GM23338 (cell line): ENCODE results near the gene TNFRSF12A. TPM values are rescaled to one million over a fixed set of nuclear protein-coding genes. Genes with fewer than 3 reads are reported as not detected.

ENCODE experiments used
- ATAC-seq: fragments of 200-7000 bp; cut with Tn5 transposase; 3 replicates; pipeline ENCODE4 v1.9.1; 2020
- DNase-seq: peaks from one replicate; pipeline ENCODE4 v3.0.0-alpha.2; 2015; ENCODE audit warnings: low spot score
- H2AFZ ChIP-seq: fragments of 200-600 bp; sonication (generic); 2 replicates; pipeline ENCODE4 v1.8.0; 2016; ENCODE audit warnings: antibody characterized with exemption, mild to moderate bottlenecking, moderate library complexity
- H3F3A ChIP-seq: fragments of 200-600 bp; sonication (generic); replicated peaks from 2 replicates; pipeline ENCODE4 v1.8.0; 2017; ENCODE audit warnings: antibody characterized with exemption, mixed run types, low read depth
- H3K27ac ChIP-seq: fragments of 200-600 bp; sonication (generic); 2 replicates; pipeline ENCODE4 v1.6.1; 2016; ENCODE audit warnings: low read depth
- H3K27me3 ChIP-seq: fragments of 200-600 bp; sonication (generic); 2 replicates; pipeline ENCODE4 v1.8.0; 2016; ENCODE audit warnings: mild to moderate bottlenecking, mixed run types, moderate library complexity; ENCODE audit not compliant: insufficient read depth
- H3K36me3 ChIP-seq: fragments of 200-600 bp; sonication (generic); 2 replicates; pipeline ENCODE4 v1.8.0; 2016; ENCODE audit warnings: mild to moderate bottlenecking; ENCODE audit not compliant: insufficient read depth
- H3K4me1 ChIP-seq: fragments of 200-600 bp; sonication (generic); 2 replicates; pipeline ENCODE4 v1.8.0; 2016; ENCODE audit warnings: mild to moderate bottlenecking, moderate library complexity; ENCODE audit not compliant: insufficient read depth
- H3K4me2 ChIP-seq: fragments of 200-600 bp; sonication (generic); 2 replicates; pipeline ENCODE4 v1.7.1; 2017; ENCODE audit warnings: mixed run types
- H3K4me3 ChIP-seq: fragments of 200-600 bp; sonication (generic); 2 replicates; pipeline ENCODE4 v1.6.1; 2016; ENCODE audit warnings: mixed run types
- H3K79me2 ChIP-seq: fragments of 200-600 bp; sonication (generic); replicated peaks from 2 replicates; pipeline ENCODE4 v1.8.0; 2017; ENCODE audit warnings: mild to moderate bottlenecking; ENCODE audit not compliant: insufficient read depth
- H3K9me2 ChIP-seq: fragments of 200-600 bp; sonication (generic); 2 replicates; pipeline ENCODE4 v1.8.0; 2017; ENCODE audit not compliant: insufficient read depth
- H4K20me1 ChIP-seq: fragments of 200-600 bp; sonication (generic); replicated peaks from 2 replicates; pipeline ENCODE4 v1.8.0; 2017; ENCODE audit warnings: mild to moderate bottlenecking; ENCODE audit not compliant: insufficient read depth
- H3K27ac Mint-ChIP-seq: 2 replicates; pipeline ENCODE4 v1.8.0; 2020; ENCODE audit warnings: inconsistent platforms, mild to moderate bottlenecking, moderate library complexity, mixed read lengths
- H3K27me3 Mint-ChIP-seq: 3 replicates; pipeline ENCODE4 v1.8.0; 2022; ENCODE audit warnings: low read depth, mild to moderate bottlenecking, moderate library complexity, mixed read lengths, inconsistent platforms; ENCODE audit not compliant: insufficient read depth, poor library complexity
- H3K36me3 Mint-ChIP-seq: 3 replicates; pipeline ENCODE4 v1.8.0; 2021; ENCODE audit warnings: low read depth, mild to moderate bottlenecking, inconsistent platforms, moderate library complexity, mixed read lengths
- H3K4me1 Mint-ChIP-seq: 3 replicates; pipeline ENCODE4 v1.8.0; 2020; ENCODE audit warnings: mild to moderate bottlenecking, inconsistent platforms, mixed read lengths
- H3K4me3 Mint-ChIP-seq: 3 replicates; pipeline ENCODE4 v1.8.0; 2021; ENCODE audit warnings: moderate library complexity, mild to moderate bottlenecking, inconsistent platforms, mixed read lengths
- H3K9me3 Mint-ChIP-seq: 3 replicates; pipeline ENCODE4 v1.8.0; 2020; ENCODE audit warnings: moderate library complexity, mild to moderate bottlenecking, inconsistent platforms, mixed read lengths
- CREB1 ChIP-seq: fragments of 250-450 bp; sonication (Bioruptor Pico); IDR thresholded peaks from 2 replicates; pipeline ENCODE4 v1.5.0; 2020; ENCODE audit warnings: low read depth, mild to moderate bottlenecking, moderate library complexity
- EZH2phosphoT487 ChIP-seq: fragments of 200-600 bp; sonication (generic); IDR thresholded peaks from one replicate; pipeline ENCODE4 v1.8.1; 2018; ENCODE audit warnings: antibody characterized with exemption; ENCODE audit not compliant: unreplicated experiment
- NANOG ChIP-seq: IDR thresholded peaks from 2 replicates; pipeline ENCODE4 v1.6.1; 2016; ENCODE audit warnings: antibody characterized with exemption, borderline replicate concordance
- POLR2AphosphoS5 ChIP-seq: IDR thresholded peaks from 2 replicates; pipeline ENCODE4 v1.6.1; 2016; ENCODE audit warnings: antibody characterized with exemption, low read depth
- ZNF114 ChIP-seq: fragments of 250-450 bp; sonication (Bioruptor Pico); IDR thresholded peaks from 2 replicates; pipeline ENCODE4 v1.5.0; 2020; ENCODE audit warnings: mild to moderate bottlenecking, moderate library complexity
- ZNF331 ChIP-seq: fragments of 250-450 bp; sonication (Bioruptor Pico); IDR thresholded peaks from 2 replicates; pipeline ENCODE4 v1.5.0; 2020; ENCODE audit warnings: low read depth, mild to moderate bottlenecking, moderate library complexity
- polyA plus RNA-seq: library from polyadenylated mRNA; unstranded; fragments of >200 nt; fragmentation: Nextera tagmentation; extraction: Ambion mirVana; gene quantifications from 2 replicates; pipeline ENCODE4 v1.2.1, GENCODE V29; 2016
- total RNA-seq: library from RNA; depleted of rRNA; stranded (reverse); fragments of >200 nt; shearing (Covaris generic); gene quantifications from 2 replicates; pipeline ENCODE4 v1.2.3, GENCODE V29; 2014
- TF ChIP-seq, protein P1 (sequence below): fragments of 250-450 bp; sonication (Bioruptor Pico); IDR thresholded peaks from 2 replicates; pipeline ENCODE4 v1.5.0; 2020; ENCODE audit warnings: mild to moderate bottlenecking, moderate library complexity

The TNFRSF12A gene
- total and polyA plus RNA-seq, 2 experiments from 2014 or later, result 78.0 to 152 TPM

DNA sequence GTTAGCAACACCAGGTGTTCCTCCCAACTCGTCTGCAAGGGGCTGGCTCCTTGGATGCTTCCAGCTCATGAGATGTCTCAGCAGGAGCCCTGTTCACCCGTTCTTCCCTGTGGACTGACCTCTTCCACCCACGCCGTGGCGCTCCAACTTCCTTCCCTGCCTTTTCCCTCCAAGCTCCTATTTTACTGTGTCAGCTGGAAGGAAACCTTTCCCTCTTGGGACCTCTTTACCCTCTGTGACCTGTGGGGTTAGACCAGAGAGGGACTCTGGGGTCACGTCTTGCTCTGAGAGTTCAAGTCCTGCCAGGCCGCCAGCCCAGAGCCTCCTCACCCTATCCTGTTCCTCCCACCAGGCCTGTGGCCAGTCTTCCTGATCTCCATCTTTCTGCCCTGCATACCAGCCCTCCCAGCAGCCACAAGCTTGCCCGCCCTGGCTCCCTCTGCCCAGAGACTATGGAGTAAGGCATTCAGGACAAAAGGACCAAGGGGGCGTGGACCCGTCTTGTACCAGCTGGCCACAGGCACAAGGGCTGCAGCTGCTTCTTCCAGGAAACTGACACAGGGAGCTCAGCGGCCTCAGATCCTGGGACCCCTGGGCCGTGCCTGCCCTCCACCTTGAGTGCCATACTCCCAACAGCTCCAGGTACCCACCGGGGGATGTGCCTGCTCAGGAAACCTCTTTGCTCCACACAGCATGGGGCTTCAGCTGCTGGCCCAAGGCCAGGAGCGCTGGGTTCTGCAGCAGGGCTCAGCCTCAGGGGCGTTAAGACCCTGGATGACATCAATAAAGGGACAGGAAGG, 48.0 kb upstream of the TNFRSF12A start (continued):
- TF ChIP-seq ZNF331 (CRISPR knock-in tag), result no peak
- no peak for TF ChIP-seq EZH2phosphoT487
- no peak for TF ChIP-seq POLR2AphosphoS5
- TF ChIP-seq CREB1 (CRISPR knock-in tag), result no peak
- no peak for TF ChIP-seq NANOG
- TF ChIP-seq ZNF114 (CRISPR knock-in tag), result no peak
- TF ChIP-seq, protein P1, sequence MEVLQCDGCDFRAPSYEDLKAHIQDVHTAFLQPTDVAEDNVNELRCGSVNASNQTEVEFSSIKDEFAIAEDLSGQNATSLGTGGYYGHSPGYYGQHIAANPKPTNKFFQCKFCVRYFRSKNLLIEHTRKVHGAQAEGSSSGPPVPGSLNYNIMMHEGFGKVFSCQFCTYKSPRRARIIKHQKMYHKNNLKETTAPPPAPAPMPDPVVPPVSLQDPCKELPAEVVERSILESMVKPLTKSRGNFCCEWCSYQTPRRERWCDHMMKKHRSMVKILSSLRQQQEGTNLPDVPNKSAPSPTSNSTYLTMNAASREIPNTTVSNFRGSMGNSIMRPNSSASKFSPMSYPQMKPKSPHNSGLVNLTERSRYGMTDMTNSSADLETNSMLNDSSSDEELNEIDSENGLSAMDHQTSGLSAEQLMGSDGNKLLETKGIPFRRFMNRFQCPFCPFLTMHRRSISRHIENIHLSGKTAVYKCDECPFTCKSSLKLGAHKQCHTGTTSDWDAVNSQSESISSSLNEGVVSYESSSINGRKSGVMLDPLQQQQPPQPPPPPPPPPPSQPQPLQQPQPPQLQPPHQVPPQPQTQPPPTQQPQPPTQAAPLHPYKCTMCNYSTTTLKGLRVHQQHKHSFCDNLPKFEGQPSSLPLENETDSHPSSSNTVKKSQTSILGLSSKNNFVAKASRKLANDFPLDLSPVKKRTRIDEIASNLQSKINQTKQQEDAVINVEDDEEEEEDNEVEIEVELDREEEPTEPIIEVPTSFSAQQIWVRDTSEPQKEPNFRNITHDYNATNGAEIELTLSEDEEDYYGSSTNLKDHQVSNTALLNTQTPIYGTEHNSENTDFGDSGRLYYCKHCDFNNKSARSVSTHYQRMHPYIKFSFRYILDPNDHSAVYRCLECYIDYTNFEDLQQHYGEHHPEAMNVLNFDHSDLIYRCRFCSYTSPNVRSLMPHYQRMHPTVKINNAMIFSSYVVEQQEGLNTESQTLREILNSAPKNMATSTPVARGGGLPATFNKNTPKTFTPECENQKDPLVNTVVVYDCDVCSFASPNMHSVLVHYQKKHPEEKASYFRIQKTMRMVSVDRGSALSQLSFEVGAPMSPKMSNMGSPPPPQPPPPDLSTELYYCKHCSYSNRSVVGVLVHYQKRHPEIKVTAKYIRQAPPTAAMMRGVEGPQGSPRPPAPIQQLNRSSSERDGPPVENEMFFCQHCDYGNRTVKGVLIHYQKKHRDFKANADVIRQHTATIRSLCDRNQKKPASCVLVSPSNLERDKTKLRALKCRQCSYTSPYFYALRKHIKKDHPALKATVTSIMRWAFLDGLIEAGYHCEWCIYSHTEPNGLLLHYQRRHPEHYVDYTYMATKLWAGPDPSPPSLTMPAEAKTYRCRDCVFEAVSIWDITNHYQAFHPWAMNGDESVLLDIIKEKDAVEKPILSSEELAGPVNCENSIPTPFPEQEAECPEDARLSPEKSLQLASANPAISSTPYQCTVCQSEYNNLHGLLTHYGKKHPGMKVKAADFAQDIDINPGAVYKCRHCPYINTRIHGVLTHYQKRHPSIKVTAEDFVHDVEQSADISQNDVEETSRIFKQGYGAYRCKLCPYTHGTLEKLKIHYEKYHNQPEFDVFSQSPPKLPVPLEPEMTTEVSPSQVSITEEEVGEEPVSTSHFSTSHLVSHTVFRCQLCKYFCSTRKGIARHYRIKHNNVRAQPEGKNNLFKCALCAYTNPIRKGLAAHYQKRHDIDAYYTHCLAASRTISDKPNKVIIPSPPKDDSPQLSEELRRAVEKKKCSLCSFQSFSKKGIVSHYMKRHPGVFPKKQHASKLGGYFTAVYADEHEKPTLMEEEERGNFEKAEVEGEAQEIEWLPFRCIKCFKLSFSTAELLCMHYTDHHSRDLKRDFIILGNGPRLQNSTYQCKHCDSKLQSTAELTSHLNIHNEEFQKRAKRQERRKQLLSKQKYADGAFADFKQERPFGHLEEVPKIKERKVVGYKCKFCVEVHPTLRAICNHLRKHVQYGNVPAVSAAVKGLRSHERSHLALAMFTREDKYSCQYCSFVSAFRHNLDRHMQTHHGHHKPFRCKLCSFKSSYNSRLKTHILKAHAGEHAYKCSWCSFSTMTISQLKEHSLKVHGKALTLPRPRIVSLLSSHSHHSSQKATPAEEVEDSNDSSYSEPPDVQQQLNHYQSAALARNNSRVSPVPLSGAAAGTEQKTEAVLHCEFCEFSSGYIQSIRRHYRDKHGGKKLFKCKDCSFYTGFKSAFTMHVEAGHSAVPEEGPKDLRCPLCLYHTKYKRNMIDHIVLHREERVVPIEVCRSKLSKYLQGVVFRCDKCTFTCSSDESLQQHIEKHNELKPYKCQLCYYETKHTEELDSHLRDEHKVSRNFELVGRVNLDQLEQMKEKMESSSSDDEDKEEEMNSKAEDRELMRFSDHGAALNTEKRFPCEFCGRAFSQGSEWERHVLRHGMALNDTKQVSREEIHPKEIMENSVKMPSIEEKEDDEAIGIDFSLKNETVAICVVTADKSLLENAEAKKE (CRISPR knock-in tag), result no peak

DNA sequence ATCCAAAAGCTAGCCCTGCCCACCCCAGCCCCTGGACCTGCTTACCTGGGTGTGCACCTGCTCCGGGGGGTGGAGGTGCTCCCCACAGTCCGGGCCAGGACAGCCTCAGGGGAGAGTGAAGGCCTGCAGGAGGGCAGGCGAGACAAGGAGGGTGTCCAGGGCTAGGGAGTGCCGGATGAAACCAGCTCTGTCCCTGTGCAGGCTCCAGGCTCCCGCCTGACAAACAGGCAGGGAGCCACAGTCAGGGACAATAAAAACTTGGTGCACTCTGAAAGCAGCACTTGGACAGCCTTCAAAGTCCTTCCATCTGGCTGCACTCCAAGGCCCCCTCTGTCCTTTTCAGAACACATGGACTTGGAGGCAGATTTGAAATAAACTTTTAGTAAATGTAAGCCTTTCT, 47.1 kb upstream of the TNFRSF12A start:
- Histone ChIP-seq H2AFZ (no peak overlapping the region), H4K20me1 (peaks cover 19% of the 10 kb centered on the region), H3K27me3 (peaks cover 6% of the 10 kb centered on the region), H3K79me2 (no peaks in the 10 kb centered on the region; the same call in 1 of the 2 replicates), H3F3A (peaks cover 25% of the 10 kb centered on the region), H3K9me2 (no peaks in the 10 kb centered on the region), H3K4me3 (no peak overlapping the region), H3K27ac (no peak overlapping the region), H3K36me3 (0 out of 2 replicates have a peak, but pooled peaks cover under 1% of the 10 kb centered on the region), H3K4me1 (peaks cover 6% of the 10 kb centered on the region; the same call in 1 of the 2 replicates), H3K4me2 (no peak overlapping the region)
- no peaks in the 10 kb centered on the region for H3K9me3 Mint-ChIP-seq
- peaks cover 30% of the 10 kb centered on the region for H3K27me3 Mint-ChIP-seq
- no peak for DNase-seq
- H3K4me3 Mint-ChIP-seq, result no peak overlapping the region
- H3K36me3 Mint-ChIP-seq, result peaks cover 38% of the 10 kb centered on the region
- ATAC-seq, result no peak
- H3K27ac Mint-ChIP-seq, result no peak overlapping the region
- TF ChIP-seq NANOG (no peak), POLR2AphosphoS5 (0 out of 2 replicates have a peak, but pooled peaks have one; percentile 13)
- H3K4me1 Mint-ChIP-seq, result peaks cover 21% of the 10 kb centered on the region
